HFFc6 (cell line): ENCODE measurements around the gene PTPRK. TPM values are rescaled to one million over a fixed set of nuclear protein-coding genes. Genes with fewer than 3 reads are reported as not detected.

Source experiments
- DNase-seq: peaks from one replicate; pipeline ENCODE4 v3.0.0-alpha.2; 2018
- H3K27ac Mint-ChIP-seq: 2 replicates; pipeline ENCODE4 v1.8.0; 2020; ENCODE audit warnings: mild to moderate bottlenecking, mixed read lengths
- H3K27me3 Mint-ChIP-seq: 2 replicates; pipeline ENCODE4 v1.8.0; 2021; ENCODE audit warnings: mild to moderate bottlenecking, moderate library complexity, mixed read lengths; ENCODE audit not compliant: insufficient read depth
- H3K36me3 Mint-ChIP-seq: 2 replicates; pipeline ENCODE4 v1.8.0; 2021; ENCODE audit warnings: low read depth, mixed read lengths
- H3K4me1 Mint-ChIP-seq: 2 replicates; pipeline ENCODE4 v1.8.0; 2020; ENCODE audit warnings: low read depth, mixed read lengths
- H3K4me3 Mint-ChIP-seq: 2 replicates; pipeline ENCODE4 v1.8.0; 2020; ENCODE audit warnings: mild to moderate bottlenecking, moderate library complexity, mixed read lengths
- H3K9me3 Mint-ChIP-seq: 2 replicates; pipeline ENCODE4 v1.8.0; 2020; ENCODE audit warnings: mild to moderate bottlenecking, mixed read lengths
- CTCF ChIP-seq: fragments of 200-600 bp; sonication (generic); IDR thresholded peaks from 2 replicates; pipeline ENCODE4 v1.5.0; 2021; ENCODE audit warnings: antibody characterized with exemption, mild to moderate bottlenecking
- total RNA-seq, 6 experiments: library from RNA; stranded (reverse); fragmentation: NEBNext Ultra II Directional; extraction: Animal tissue kit (Norgen Biotek cat#: 25700); gene quantifications; 2 replicates in 1 of 6; 3 replicates in 5 of 6; pipeline ENCODE4 v1.2.3, GENCODE V29; 2021

PTPRK gene
- total RNA-seq, 6 experiments from 2014 or later, result 92.8 to 104 (median 97.3) TPM

GRCh38 chr6:128209771-128210170 is 310.6 kb downstream of the PTPRK start:
- no peaks in the 10 kb centered on the region for H3K9me3 Mint-ChIP-seq
- peaks cover 57% of the 10 kb centered on the region for H3K4me1 Mint-ChIP-seq
- peak overlapping the region; percentile 51; the same call in 1 of the 2 replicates for H3K4me3 Mint-ChIP-seq
- TF ChIP-seq CTCF, result no peak
- DNase-seq, result peak; percentile 58
- no peaks in the 10 kb centered on the region for H3K27me3 Mint-ChIP-seq
- H3K36me3 Mint-ChIP-seq, result peaks cover 15% of the 10 kb centered on the region
- H3K27ac Mint-ChIP-seq, result peak overlapping the region; percentile 75

- Mint-ChIP-seq H3K27me3 (peaks cover 1% of the 10 kb centered on the region; the same call in 1 of the 2 replicates), H3K27ac (peak overlapping the region; percentile 75), H3K36me3 (peaks cover 14% of the 10 kb centered on the region), H3K9me3 (no peaks in the 10 kb centered on the region), H3K4me1 (peaks cover 62% of the 10 kb centered on the region), H3K4me3 (peak overlapping the region; percentile 51)
- peak; percentile 50 for DNase-seq
- TF ChIP-seq CTCF, result no peak
These were observed 311.4 kb downstream of the PTPRK start for GRCh38 chr6:128208851-128209580.

GRCh38 chr6:128208078-128208477 is 312.3 kb downstream of the PTPRK start:
- no peak for DNase-seq
- Mint-ChIP-seq H3K27me3 (peaks cover 2% of the 10 kb centered on the region; the same call in 1 of the 2 replicates), H3K9me3 (no peaks in the 10 kb centered on the region), H3K4me1 (peaks cover 65% of the 10 kb centered on the region), H3K27ac (peak overlapping the region; percentile 75), H3K4me3 (peak overlapping the region; percentile 69), H3K36me3 (peaks cover 9% of the 10 kb centered on the region)
- no peak for TF ChIP-seq CTCF

GRCh38 chr6:128206610-128207426 is 313.6 kb downstream of the PTPRK start:
- Mint-ChIP-seq H3K9me3 (no peaks in the 10 kb centered on the region), H3K27ac (no peak overlapping the region), H3K36me3 (peaks cover 19% of the 10 kb centered on the region), H3K27me3 (peaks cover 2% of the 10 kb centered on the region; the same call in 1 of the 2 replicates), H3K4me1 (peaks cover 65% of the 10 kb centered on the region), H3K4me3 (no peak overlapping the region)
- no peak for DNase-seq
- TF ChIP-seq CTCF, result no peak

- no peak for TF ChIP-seq CTCF
- DNase-seq, result peak; percentile 50
- Mint-ChIP-seq H3K4me1 (peaks cover 48% of the 10 kb centered on the region), H3K27ac (no peak overlapping the region; the same call in 1 of the 2 replicates), H3K36me3 (peaks cover 20% of the 10 kb centered on the region), H3K9me3 (no peaks in the 10 kb centered on the region), H3K27me3 (peaks cover 2% of the 10 kb centered on the region; the same call in 1 of the 2 replicates), H3K4me3 (no peak overlapping the region; the same call in 1 of the 2 replicates)
These were observed 315.8 kb downstream of the PTPRK start for GRCh38 chr6:128204616-128205015.
